Left forelimb (tissue), 1 donor: ENCODE results near the gene LINC01488.

Source experiments
- DNase-seq: peaks from one replicate; pipeline ENCODE4 v3.0.0-alpha.2; 2018; ENCODE audit warnings: low spot score

Gene LINC01488

GRCh38 chr11:69463995-69464960 is 17.2 kb upstream of the LINC01488 start:
- DNase-seq, result no peak

DNA sequence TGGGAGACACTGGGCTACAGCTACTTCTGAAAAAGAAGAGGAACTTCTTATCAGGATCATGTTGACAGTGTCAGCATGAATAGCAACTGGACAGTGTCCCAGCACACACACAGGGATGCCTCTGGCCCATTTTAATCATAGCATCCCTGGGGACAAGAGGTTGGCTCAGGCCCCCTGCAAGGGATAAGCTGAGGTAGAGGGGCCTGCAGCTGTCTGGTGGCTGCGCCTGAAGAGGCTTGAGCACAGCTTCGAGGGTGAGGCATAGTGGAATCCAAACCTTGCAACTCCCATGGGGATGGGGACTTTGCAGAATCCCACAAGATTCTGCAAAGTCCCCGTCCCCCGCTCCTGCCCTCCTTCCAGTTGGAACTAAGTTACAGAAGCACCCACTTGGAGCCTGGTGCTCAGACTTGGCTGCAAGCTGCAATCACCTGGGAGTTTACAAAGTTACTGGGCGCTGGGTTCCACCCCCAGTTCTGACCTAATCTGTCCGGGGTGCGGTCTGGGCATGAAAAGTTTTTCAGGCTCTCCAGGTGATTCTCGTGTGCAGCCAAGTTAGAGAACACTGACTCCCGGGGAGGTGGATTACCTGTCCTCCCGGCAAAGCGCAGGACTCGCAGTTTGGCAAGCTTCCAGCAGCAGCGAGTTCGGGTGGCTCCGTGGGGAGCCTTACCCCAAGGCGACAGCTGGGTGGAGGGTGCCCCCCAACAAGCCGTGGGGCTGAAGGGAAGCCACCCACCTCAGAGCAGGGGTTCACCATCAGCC is 16.0 kb upstream of the LINC01488 start:
- DNase-seq, result no peak

DNA sequence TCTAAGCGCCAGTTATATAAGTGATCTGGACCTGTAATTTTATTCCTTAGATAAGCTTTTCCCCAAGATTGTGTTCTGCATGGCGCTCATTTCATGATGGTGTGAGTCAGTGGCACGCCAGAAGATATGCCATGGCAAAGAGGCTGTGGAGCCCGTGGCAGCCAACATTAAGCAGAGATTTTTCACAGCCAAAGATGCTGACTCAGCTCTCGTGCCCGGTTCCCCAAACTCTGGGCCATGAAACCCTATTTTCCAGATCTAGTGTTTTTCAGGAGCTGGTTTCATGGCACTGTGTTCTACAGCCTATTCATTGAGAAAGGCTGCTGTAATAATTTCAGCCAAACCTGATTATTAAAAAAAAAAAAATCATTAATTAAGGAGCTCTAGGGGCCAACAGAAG is 15.4 kb upstream of the LINC01488 start:
- DNase-seq, result no peak

- DNase-seq, result no peak
These were observed 14.3 kb upstream of the LINC01488 start for GRCh38 chr11:69467196-69467595.

- no peak for DNase-seq
These were observed 13.8 kb upstream of the LINC01488 start for GRCh38 chr11:69467646-69468045.

GRCh38 chr11:69468221-69468620 is 13.2 kb upstream of the LINC01488 start:
- DNase-seq, result no peak

GRCh38 chr11:69468911-69469885 is 12.3 kb upstream of the LINC01488 start:
- no peak for DNase-seq

- no peak for DNase-seq
These were observed 11.2 kb upstream of the LINC01488 start for GRCh38 chr11:69470301-69470700.

DNA sequence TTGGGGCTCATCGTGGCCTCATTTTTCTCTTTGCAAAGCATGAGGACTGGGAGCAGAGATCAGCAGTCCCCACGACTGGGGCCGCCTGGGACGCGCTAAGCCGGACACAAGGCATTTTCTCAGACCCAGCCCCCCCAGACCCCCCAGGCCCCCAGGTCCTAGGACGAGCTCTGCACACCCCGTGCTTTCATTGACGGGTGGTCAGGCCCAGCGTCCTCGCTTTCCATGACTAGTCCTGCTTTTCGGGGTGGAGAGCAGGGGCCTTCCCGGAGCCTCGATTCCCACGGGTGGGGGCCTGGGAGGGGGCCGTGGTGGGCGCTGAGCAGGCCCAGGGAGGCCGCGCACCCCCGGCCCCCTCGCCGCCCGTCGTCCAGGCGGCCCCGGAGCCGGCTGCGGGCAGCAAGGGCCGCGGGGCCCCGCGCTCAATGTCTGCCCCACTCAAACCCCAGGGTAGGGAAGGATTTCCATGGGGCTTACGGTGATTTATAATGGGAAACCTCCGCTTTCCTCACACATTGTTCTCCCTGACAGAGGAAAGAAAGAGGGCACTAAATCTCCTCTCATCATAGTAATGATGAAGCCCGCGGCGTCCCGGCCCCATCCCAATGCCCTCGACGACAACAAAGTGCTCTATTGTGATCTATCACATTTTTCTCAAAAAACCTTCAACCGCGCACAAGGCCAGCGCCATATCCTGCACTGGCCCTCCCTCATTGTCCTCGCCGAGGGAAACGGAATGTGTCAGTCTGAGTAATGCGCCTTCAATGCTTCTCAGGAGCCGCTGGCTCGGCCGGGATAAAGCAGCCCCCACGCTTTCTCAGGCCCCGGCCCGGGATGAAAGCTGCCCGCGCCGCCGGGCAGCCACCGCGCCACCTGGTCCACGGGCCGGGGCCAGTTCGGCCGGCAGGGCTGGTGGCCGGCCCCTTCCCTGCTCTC is 10.4 kb upstream of the LINC01488 start:
- no peak for DNase-seq

- no peak for DNase-seq
These were observed 9.5 kb upstream of the LINC01488 start for GRCh38 chr11:69471729-69472540.

- no peak for DNase-seq
These were observed 8.8 kb upstream of the LINC01488 start for GRCh38 chr11:69472541-69473275.

DNA sequence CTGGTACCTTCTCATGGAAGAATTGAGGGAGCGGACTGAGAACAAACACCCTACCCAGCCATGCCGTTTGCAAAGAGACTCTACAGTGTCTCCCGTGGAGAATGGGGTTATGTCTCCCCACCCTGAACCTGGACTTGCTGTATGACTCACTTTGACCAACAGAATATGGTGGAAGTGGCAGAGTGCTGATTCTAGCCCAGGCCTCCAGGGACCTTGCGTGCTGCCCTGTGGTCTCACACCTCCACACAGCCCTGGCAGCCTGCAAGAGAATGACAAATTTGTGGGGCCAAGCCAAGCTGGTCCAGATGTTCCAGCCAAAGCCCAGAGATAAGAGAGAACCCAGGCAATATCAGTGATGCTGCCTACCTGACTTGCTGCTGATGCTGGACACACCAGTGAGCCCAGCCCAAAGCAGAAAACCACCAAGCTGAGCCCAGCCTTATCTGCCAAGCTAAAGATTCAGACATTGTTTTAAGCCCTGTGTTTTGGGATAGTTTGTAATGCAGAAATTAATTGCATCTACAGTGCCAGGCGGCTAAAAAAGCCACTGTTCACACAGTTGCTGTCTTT is 8.1 kb upstream of the LINC01488 start:
- no peak for DNase-seq

DNA sequence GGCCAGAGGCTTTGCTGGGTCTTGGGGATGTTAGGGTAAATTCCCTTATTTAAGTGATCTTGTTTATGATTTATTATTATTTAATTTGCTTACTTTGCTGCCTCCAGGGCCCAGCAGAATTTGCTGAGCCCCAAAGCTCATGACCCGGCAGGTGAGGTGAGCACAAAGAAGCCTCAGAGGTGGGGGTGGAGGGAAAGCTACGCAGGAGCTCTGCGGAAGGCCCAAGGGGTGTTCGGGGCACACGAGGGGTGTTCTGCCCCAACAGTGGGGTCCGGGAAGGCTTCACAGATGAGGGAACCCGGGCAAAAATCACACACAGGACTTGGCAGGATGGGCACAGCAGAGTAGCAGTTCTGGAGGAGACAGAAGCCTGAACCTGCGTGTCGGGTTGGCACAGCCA is 6.7 kb upstream of the LINC01488 start:
- DNase-seq, result no peak

DNA sequence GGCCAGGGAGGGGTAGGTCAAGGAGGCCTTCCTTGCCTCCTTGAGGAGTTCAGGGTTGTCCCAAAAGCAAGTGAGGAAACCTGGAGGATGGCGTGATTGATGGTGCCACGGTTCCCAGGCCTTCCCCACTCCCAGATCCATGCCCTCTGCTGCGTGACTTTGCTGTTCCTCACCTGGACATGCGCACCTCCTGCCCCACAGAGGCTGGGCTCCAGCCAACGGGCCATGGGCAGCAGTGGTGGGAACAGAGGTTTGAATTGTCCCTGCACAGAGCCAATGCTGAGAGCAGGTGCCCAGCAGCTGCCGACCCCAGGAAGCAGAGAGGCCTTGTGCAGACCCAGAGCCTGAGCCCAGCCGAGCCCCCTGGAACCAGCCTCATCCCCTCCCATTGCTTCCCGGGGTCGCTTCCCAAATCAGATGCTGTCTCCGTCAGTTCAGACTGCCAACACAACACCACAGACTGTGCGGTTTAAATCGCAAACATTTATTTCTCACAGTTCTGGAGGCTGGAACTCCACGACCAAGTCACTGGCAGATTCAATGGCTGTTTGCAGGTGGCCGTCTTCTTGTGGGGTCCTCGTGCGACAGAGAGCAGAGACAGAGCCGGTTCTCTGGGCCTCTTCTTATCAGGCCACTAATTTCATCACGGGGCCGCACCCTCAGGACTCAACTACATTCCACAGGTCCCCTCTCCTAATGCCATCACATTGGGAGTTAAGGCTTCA is 6.2 kb upstream of the LINC01488 start:
- no peak for DNase-seq

GRCh38 chr11:69475866-69476471 is 5.5 kb upstream of the LINC01488 start:
- DNase-seq, result no peak

- DNase-seq, result no peak
These were observed 4.9 kb upstream of the LINC01488 start for GRCh38 chr11:69476509-69476961.

DNA sequence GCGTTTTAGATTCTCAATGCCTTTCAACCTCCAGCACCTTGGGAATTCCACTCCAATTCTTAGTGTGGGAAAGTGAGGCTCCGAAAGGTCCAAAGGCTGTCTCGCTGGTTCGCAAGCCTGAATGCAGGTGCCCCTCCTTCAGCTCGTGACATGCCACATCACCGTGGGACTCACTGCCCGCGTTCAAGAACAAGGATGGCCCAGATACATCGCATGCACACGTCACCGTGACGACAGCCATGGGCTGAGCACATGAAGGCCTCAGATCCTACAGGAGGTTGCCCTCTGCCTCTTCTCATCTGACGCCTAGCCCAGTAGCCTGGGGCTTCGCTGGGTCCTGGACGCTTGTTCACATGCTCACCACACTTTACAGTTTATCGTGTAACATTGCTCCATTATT is 4.4 kb upstream of the LINC01488 start:
- no peak for DNase-seq
